NOMO-1 (cell line): ENCODE measurements around the gene VILL.
"Not testable (repeated sequence)": the region's sequence is repeated elsewhere in the genome, so short reads cannot be mapped to it uniquely, and the experiment has no call there.

Experiments used
- DNase-seq, 2 experiments: peaks; one replicate each; lab custom pipeline; 2025; ENCODE audit not compliant: unreplicated experiment in 2 of 2; lab: John Stamatoyannopoulos, UW

The VILL gene

DNA sequence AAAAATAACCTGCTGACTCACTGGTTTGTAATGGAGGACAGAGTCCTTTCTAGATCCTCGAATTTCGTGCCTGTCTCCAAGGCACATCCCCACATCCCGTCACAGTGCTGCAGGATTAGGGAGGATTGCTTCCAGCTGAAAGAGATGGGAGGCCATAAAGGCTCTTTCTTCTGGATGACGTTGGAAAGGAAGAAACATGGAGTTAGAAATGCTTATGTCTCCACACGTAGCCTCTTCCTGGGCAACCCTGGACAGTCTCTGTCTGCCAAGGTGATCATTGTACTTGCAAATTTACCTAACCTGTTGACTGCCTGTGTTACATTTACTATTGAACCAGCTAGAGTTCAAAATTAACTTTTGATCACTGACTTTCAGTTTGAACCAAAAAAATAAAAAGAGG, 27.6 kb upstream of the VILL start:
- DNase-seq = no peak

GRCh38 chr3:37963635-37964034, 27.0 kb upstream of the VILL start:
- no peak for DNase-seq

- no peak for DNase-seq
These were observed 26.4 kb upstream of the VILL start for GRCh38 chr3:37964146-37964545.

DNA sequence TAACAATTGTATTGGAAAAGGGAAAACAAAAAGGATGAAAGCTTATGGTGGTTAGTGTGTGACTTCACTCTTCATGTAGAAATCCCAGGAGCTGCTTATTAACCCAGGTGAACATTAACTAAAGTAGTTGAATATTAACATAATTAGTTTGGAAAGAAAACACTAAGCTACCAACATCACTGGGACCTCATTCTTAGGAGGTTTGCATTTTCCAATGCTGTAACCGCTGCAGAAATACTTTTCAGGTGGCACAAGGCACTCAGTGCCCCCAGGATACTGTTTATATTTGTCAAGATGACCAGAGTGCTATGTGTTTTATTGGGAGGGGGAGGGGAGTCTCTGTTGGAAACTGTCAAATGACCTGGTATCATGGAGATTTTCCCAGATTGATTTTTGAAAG, 25.9 kb upstream of the VILL start:
- no peak for DNase-seq

- peak; percentile 33 to 46 for DNase-seq
These were observed 23.2 kb upstream of the VILL start for GRCh38 chr3:37967260-37967881.

- no peak for DNase-seq
These were observed 22.4 kb upstream of the VILL start for GRCh38 chr3:37968199-37968598.

DNA sequence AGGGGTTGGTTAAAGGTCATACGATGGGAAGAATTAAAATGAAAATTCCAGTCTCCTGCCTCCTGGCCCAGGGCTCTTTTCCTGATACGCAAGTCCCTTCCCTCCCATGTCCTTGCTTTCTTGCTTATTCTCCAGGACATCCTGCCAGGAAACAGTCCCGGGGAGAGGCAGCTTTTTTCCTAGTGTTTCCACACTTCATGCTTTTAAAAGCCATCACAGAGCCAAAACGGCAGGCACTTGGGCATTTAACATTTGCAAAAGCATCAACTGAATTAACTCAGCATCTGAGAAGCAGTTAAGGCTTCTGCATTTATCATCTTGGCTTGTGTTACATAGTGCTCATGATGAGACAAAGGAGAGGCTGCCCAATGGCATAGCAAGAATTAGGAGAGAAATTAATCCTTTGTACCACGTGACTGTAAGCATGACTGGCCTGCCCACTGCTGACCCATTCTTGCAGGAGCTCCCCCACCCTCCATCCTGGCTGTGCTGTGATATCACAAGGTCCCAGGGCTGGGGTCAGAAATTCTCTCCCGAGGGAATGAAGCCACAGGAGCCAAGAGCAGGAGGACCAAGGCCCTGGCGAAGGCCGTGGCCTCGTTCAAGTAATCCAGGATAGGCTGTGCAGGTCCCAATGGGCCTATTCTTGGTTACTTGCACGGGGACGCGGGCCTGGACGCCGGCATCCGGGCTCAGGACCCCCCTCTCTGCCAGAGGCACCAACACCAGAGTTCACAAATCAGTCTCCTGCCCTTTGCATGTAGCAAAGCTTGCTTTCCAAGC, 21.6 kb upstream of the VILL start:
- DNase-seq = no peak

DNA sequence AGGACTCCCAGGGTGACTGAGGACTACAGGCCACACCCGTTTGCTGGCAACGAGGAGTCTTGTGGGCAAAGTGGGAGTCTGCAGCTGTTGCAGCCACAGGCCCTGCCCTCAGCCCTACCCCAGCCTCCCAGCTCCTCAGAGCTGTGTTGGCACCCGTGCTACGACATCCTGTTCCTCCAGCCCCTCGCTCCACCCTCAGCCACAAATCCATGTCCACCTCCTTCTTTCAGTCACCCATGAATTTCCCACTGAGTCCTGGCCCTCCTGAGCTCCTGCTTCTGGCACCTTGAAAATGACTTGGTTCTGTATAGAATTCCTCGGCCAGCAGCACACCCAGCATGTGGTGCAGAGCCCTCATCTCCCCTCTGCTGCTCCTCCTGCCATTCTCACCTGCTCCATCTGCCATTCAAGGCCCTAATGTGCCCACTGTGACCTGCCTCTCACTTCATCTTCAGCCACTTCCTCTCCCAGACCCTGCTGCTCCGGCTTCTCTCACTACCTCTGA, 20.9 kb upstream of the VILL start:
- no peak for DNase-seq

DNA sequence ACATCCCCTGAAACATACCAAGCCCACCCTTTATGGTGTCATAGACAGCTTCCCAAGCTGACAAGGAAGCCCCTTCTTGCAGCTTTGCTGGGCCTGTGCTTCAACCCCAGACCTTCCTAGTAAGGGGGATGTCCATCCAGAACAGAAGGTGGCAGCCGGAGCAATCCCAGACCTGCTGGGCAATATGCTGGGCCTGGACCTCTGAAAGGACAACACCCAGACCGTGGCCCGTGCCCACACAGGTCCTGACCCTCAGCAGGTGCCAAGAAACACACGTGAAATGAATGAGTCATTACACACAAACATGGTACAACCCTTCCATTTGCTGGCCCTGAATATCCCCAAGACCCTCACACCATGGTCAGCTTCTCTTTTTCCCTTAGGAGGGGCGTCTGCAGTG, 19.8 kb upstream of the VILL start:
- DNase-seq = no peak

DNA sequence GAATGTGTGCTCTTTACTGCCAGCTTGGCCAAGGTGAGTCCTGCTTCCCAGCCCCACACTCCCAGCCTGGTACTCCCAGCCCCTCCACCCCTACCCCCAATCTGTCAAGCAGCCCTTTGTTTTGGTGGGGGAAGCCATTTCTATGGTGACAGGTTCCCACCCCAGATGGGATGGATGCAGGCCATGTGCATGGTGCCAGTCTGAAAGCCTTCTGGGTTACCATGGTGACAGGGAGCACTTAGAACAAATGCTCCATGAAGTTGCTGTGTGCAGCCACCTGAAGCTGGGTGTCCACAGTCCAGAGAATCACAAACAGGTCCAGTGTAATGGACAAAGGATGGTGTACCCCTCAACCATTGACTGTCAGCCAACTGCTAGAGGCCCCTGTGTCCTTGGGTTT, 19.1 kb upstream of the VILL start:
- no peak for DNase-seq

DNA sequence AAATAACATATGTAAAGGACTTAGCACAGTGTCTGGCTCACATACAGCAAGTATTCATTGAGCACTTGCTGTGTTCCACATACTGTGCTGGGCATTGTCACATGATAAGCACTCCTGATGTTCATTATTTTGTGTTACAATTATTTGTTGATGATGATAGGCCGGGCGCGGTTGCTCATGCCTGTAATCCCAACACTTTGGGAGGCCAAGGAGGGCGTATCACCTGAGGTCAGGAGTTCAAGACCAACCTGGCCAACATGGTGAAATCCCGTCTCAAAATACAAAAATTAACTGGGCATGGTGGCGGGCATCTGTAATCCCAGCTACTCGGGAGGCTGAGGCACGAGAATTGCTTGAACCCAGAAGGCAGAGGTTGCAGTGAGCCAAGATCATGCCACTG, 18.5 kb upstream of the VILL start:
- not testable (repeated sequence) for DNase-seq

GRCh38 chr3:37973246-37974054, 17.1 kb upstream of the VILL start:
- no peak for DNase-seq

- DNase-seq = peak; percentile 44 to 74
These were observed 16.2 kb upstream of the VILL start for GRCh38 chr3:37974121-37975083.

GRCh38 chr3:37979541-37980461, 10.8 kb upstream of the VILL start:
- DNase-seq = peak; percentile 81 to 90

- no peak for DNase-seq
These were observed 9.9 kb upstream of the VILL start for GRCh38 chr3:37980462-37981347.

- DNase-seq = no peak
These were observed 9.3 kb upstream of the VILL start for GRCh38 chr3:37981348-37981664.

DNA sequence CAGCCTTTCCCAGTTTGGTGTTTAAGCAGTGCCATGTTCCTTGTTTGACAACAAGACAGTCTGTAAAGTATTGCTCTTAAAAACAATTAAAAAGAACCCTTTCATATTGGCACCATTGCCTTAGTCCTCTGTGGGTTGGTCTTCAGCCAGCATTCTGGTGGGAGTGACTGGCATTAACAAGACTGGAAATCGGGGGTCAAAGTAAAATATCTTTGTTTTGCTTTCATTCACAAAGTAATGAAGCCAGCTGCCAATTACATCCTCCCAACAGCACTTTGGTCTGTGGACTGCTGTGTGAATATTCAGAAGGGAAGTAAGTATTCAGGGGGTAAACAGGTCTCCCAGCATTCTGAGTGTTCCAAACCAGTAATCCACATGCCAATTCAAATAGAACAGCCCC, 8.3 kb upstream of the VILL start:
- DNase-seq = no peak

DNA sequence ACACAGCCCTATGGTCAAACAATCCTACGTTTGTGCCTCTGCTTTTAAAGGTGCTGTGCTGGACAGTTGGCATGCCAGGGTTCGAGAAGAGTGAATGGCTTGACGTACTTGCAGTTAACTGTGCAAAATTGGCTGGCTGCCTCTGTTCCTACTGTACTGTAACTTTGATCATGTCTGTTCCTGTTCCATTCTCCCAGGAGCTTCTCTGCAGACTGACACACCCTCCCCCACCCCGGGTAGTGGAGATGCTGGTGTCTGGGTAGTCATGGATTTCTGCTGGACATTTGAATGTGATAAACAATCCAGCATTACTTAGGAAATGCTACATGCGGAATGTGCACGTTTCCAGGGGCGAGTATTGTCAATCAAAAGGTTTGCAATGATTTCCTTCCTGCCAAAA, 6.5 kb upstream of the VILL start:
- peak in 1 of 2 experiments; percentile 12 for DNase-seq
